ENCODE data around the gene XAGE2. TPM values are rescaled to one million over a fixed set of nuclear protein-coding genes. Genes with fewer than 3 reads are reported as not detected.
A peak's percentile ranks its signal among the peaks of the same experiment; 100 is the strongest.

XAGE2 gene
- total RNA-seq, 1 donor from 2014 or later: not detected

- H3K27me3 ChIP-seq (ENCODE audit: control insufficient read depth, insufficient read depth, low read length): no peaks in the 10 kb centered on the region
- H3K4me3 ChIP-seq (ENCODE audit: low read depth, low read length): no peak overlapping the region
- H3K36me3 ChIP-seq (ENCODE audit: control insufficient read depth, insufficient read depth, low read length): no peaks in the 10 kb centered on the region
- FAIRE-seq (peak; percentile 32), DNase-seq (ENCODE audit: low read depth) (no peak)
- TF ChIP-seq CTCF (IDR thresholded peaks at IDR 0.05; ENCODE audit: insufficient read depth, low read length, severe bottlenecking): no peak
These were observed 5.5 kb upstream of the XAGE2 start for GRCh38 chrX:52363247-52363883.

- DNase-seq (ENCODE audit: low read depth) (no peak), FAIRE-seq (no peak)
- no peaks in the 10 kb centered on the region for H3K36me3 ChIP-seq (ENCODE audit: control insufficient read depth, insufficient read depth, low read length)
- no peaks in the 10 kb centered on the region for H3K27me3 ChIP-seq (ENCODE audit: control insufficient read depth, insufficient read depth, low read length)
- no peak for TF ChIP-seq CTCF (IDR thresholded peaks at IDR 0.05; ENCODE audit: insufficient read depth, low read length, severe bottlenecking)
- H3K4me3 ChIP-seq (ENCODE audit: low read depth, low read length): no peak overlapping the region
These were observed 10.0 kb downstream of the XAGE2 start for GRCh38 chrX:52378870-52379269.

GRCh38 chrX:52380993-52381392, 12.2 kb downstream of the XAGE2 start:
- TF ChIP-seq CTCF (IDR thresholded peaks at IDR 0.05; ENCODE audit: insufficient read depth, low read length, severe bottlenecking): no peak
- H3K27me3 ChIP-seq (ENCODE audit: control insufficient read depth, insufficient read depth, low read length): no peaks in the 10 kb centered on the region
- FAIRE-seq: no peak

GRCh38 chrX:52410439-52411394, 41.9 kb downstream of the XAGE2 start:
- Histone ChIP-seq H3K36me3 (ENCODE audit: control insufficient read depth, insufficient read depth, low read length) (no peaks in the 10 kb centered on the region), H3K27me3 (ENCODE audit: control insufficient read depth, insufficient read depth, low read length) (no peaks in the 10 kb centered on the region), H3K4me3 (ENCODE audit: low read depth, low read length) (no peak overlapping the region)
- TF ChIP-seq CTCF (IDR thresholded peaks at IDR 0.05; ENCODE audit: insufficient read depth, low read length, severe bottlenecking): no peak
- DNase-seq (ENCODE audit: low read depth): no peak
- peak; percentile 92 for FAIRE-seq

More at GRCh38 chrX:52380993-52381392, 12.2 kb downstream of the XAGE2 start:
- Histone ChIP-seq H3K36me3 (ENCODE audit: control insufficient read depth, insufficient read depth, low read length) (no peaks in the 10 kb centered on the region), H3K4me3 (ENCODE audit: low read depth, low read length) (no peak overlapping the region)
- no peak for DNase-seq (ENCODE audit: low read depth)

GRCh38 chrX:52415304-52415703, 46.5 kb downstream of the XAGE2 start:
- Histone ChIP-seq H3K27me3 (ENCODE audit: control insufficient read depth, insufficient read depth, low read length) (no peaks in the 10 kb centered on the region), H3K4me3 (ENCODE audit: low read depth, low read length) (no peak overlapping the region), H3K36me3 (ENCODE audit: control insufficient read depth, insufficient read depth, low read length) (no peaks in the 10 kb centered on the region)
- no peak for DNase-seq (ENCODE audit: low read depth)
- TF ChIP-seq CTCF (IDR thresholded peaks at IDR 0.05; ENCODE audit: insufficient read depth, low read length, severe bottlenecking): no peak
- no peak for FAIRE-seq

Data from bronchial epithelial cell (primary cell).